HCT116 (cell line): ENCODE measurements around the gene ARMH3. TPM values are rescaled to one million over a fixed set of nuclear protein-coding genes. Genes with fewer than 3 reads are reported as not detected.

Experiments used
- ATAC-seq: fragments of 200-7000 bp; cut with Tn5 transposase; 2 replicates; pipeline ENCODE4 v1.9.1; 2020; ENCODE audit warnings: mild to moderate bottlenecking, moderate library complexity
- BruUV-seq: library from RNA; stranded (reverse); fragments of 400-500 nt; replicated peaks from 2 replicates; lab custom pipeline; 2021; lab: Mats Ljungman, UMichigan
- CTCF ChIA-PET: fragments of 300-600 bp; sonication (Branson Sonifier 250); formaldehyde crosslinking; loops from one replicate; lab custom pipeline; 2021; ENCODE audit warnings: antibody characterized with exemption; lab: Charles Lee
- POLR2A ChIA-PET: fragments of 300-600, 350-600 bp; sonication (Branson Sonifier 250); formaldehyde crosslinking; loops from one replicate; lab custom pipeline; 2021; ENCODE audit warnings: antibody characterized with exemption; lab: Charles Lee
- RAD21 ChIA-PET, 2 experiments: fragments of 300-600 bp; sonication (Branson Sonifier 250); formaldehyde crosslinking; loops; one replicate each; lab custom pipeline; 2023; ENCODE audit warnings: low total read pairs in 2 of 2; ENCODE audit not compliant: uncharacterized antibody in 2 of 2, unreplicated experiment in 2 of 2, low non-redundant PET in 1 of 2; lab: Charles Lee
- DNase-seq: peaks from one replicate; pipeline ENCODE4 v3.0.0-alpha.2; 2010; ENCODE audit warnings: low read depth, low spot score
- H2AFZ ChIP-seq: fragments of 200-600 bp; shearing (Covaris generic), sonication (generic); 2 replicates; pipeline ENCODE4 v1.6.1; 2017; ENCODE audit warnings: low read depth, mixed run types, mixed read lengths, antibody characterized with exemption, low read length; ENCODE audit not compliant: poor library complexity, severe bottlenecking
- H3K27ac ChIP-seq: 2 replicates; pipeline ENCODE4 v1.5.1; 2012; ENCODE audit warnings: low read depth, low read length
- H3K27me3 ChIP-seq: fragments of 200-600 bp; sonication (generic); 2 replicates; pipeline ENCODE4 v1.6.1; 2016; ENCODE audit warnings: mixed run types, low read length, mixed read lengths; ENCODE audit not compliant: insufficient read depth
- H3K36me3 ChIP-seq, 2 experiments: fragments of 200-500 bp in 1 of 2; fragments of 200-600 bp in 1 of 2; sonication (Bioruptor generic) in 1 of 2; sonication (generic) in 1 of 2; 2 replicates each; pipeline versions ENCODE4 v1.5.1 to v1.6.1; 2014 to 2016; ENCODE audit warnings: low read length in 2 of 2, inconsistent platforms in 1 of 2, mixed read lengths in 1 of 2, mixed run types in 1 of 2; ENCODE audit not compliant: insufficient read depth in 2 of 2, control insufficient read depth in 1 of 2
- H3K4me1 ChIP-seq, 2 experiments: fragments of 200-600 bp in 1 of 2; sonication (generic) in 1 of 2; 2 replicates each; pipeline versions ENCODE4 v1.5.1 to v1.6.1; 2012 to 2017; ENCODE audit warnings: low read length in 2 of 2, inconsistent platforms in 1 of 2, mild to moderate bottlenecking in 1 of 2, mixed read lengths in 1 of 2, mixed run types in 1 of 2, moderate library complexity in 1 of 2; ENCODE audit not compliant: insufficient read depth in 2 of 2, control insufficient read depth in 1 of 2
- H3K4me2 ChIP-seq: fragments of 200-600 bp; sonication (generic); 2 replicates; pipeline ENCODE4 v1.6.1; 2017; ENCODE audit warnings: mixed run types, low read length, mixed read lengths
- H3K4me3 ChIP-seq, 2 experiments: fragments of 200-600 bp in 1 of 2; sonication (generic) in 1 of 2; replicated peaks in 1 of 2; 2 replicates each; pipeline ENCODE4 v1.5.1; 2011 to 2016; ENCODE audit warnings: low read length in 2 of 2, control low read depth in 1 of 2, low read depth in 1 of 2, mild to moderate bottlenecking in 1 of 2, mixed read lengths in 1 of 2, mixed run types in 1 of 2
- H3K79me2 ChIP-seq: fragments of 200-600 bp; sonication (generic); 2 replicates; pipeline ENCODE4 v1.6.1; 2017; ENCODE audit warnings: mild to moderate bottlenecking, mixed run types, low read length, moderate library complexity, mixed read lengths; ENCODE audit not compliant: insufficient read depth
- H3K9ac ChIP-seq: fragments of 200-600 bp; sonication (generic); 2 replicates; pipeline ENCODE4 v1.6.1; 2016; ENCODE audit warnings: low read length, mixed read lengths
- H3K9me2 ChIP-seq: fragments of 200-600 bp; sonication (generic), shearing (Covaris generic); 2 replicates; pipeline ENCODE4 v1.6.1; 2017; ENCODE audit warnings: mixed run types, mild to moderate bottlenecking, moderate library complexity; ENCODE audit not compliant: insufficient read depth
- H3K9me3 ChIP-seq, 2 experiments: fragments of 200-500 bp in 1 of 2; fragments of 200-600 bp in 1 of 2; sonication (Bioruptor generic) in 1 of 2; sonication (generic) in 1 of 2; 2 replicates each; pipeline ENCODE4 v1.6.1; 2014 to 2017; ENCODE audit warnings: low read length in 2 of 2, mixed read lengths in 2 of 2, inconsistent platforms in 1 of 2, low read depth in 1 of 2, mild to moderate bottlenecking in 1 of 2, mixed run types in 1 of 2, moderate library complexity in 1 of 2; ENCODE audit not compliant: control insufficient read depth in 1 of 2, insufficient read depth in 1 of 2
- H4K20me1 ChIP-seq: fragments of 200-600 bp; sonication (generic), shearing (Covaris generic); 2 replicates; pipeline ENCODE4 v1.6.1; 2017; ENCODE audit warnings: mixed run types, mild to moderate bottlenecking, moderate library complexity; ENCODE audit not compliant: insufficient read depth
- CEBPB ChIP-seq: IDR thresholded peaks from 2 replicates; pipeline ENCODE4 v1.6.1; 2012; ENCODE audit warnings: low read depth
- EZH2 ChIP-seq: fragments of 200-600 bp; sonication (generic); IDR thresholded peaks from 2 replicates; pipeline ENCODE4 v1.6.1; 2017; ENCODE audit warnings: antibody characterized with exemption, mixed run types
- POLR2AphosphoS5 ChIP-seq: IDR thresholded peaks from 2 replicates; pipeline ENCODE4 v1.6.1; 2011; ENCODE audit warnings: mild to moderate bottlenecking, low read depth, low read length, moderate library complexity
- RAD21 ChIP-seq: IDR thresholded peaks from 2 replicates; pipeline ENCODE4 v1.6.1; 2012; ENCODE audit warnings: low read depth, mild to moderate bottlenecking
- SIN3A ChIP-seq: IDR thresholded peaks from 2 replicates; pipeline ENCODE4 v1.6.1; 2012; ENCODE audit warnings: low read depth
- SRF ChIP-seq: IDR thresholded peaks from 2 replicates; pipeline ENCODE4 v1.6.1; 2012; ENCODE audit warnings: low read depth
- TCF7L2 ChIP-seq: IDR thresholded peaks from 2 replicates; pipeline ENCODE4 v1.7.0; 2011; ENCODE audit warnings: borderline replicate concordance, inconsistent platforms; ENCODE audit not compliant: insufficient read depth, insufficient read length; ENCODE audit errors: extremely low read depth
- ZFX ChIP-seq: fragments of 450-650 bp; IDR thresholded peaks from 2 replicates; pipeline ENCODE4 v1.6.1; 2017
- ZNF274 ChIP-seq: fragments of 200-500 bp; sonication (Bioruptor generic); IDR thresholded peaks from 2 replicates; pipeline ENCODE4 v1.6.1; 2014; ENCODE audit warnings: mild to moderate bottlenecking, low read depth, low read length, inconsistent platforms
- intact Hi-C: fragments of 100-400 bp; cut with micrococcal nuclease; formaldehyde crosslinking; loops from 2 replicates; pipeline ENCODE4 v1.10.0; 2022
- total RNA-seq: library from RNA; stranded (reverse); gene quantifications from one replicate; pipeline ENCODE4 v1.2.1, GENCODE V29; 2021; ENCODE audit not compliant: unreplicated experiment
- TF ChIP-seq, protein P1 (sequence below): IDR thresholded peaks from 2 replicates; pipeline ENCODE4 v1.6.1; 2012
- TF ChIP-seq, protein P2 (sequence below): IDR thresholded peaks from 2 replicates; pipeline ENCODE4 v1.6.1; 2011; ENCODE audit warnings: mild to moderate bottlenecking, low read length, moderate library complexity; ENCODE audit not compliant: insufficient replicate concordance; ENCODE audit errors: extremely low read depth

ARMH3 gene
- total RNA-seq, 1 experiment from 2014 or later, result 30.4 TPM

DNA sequence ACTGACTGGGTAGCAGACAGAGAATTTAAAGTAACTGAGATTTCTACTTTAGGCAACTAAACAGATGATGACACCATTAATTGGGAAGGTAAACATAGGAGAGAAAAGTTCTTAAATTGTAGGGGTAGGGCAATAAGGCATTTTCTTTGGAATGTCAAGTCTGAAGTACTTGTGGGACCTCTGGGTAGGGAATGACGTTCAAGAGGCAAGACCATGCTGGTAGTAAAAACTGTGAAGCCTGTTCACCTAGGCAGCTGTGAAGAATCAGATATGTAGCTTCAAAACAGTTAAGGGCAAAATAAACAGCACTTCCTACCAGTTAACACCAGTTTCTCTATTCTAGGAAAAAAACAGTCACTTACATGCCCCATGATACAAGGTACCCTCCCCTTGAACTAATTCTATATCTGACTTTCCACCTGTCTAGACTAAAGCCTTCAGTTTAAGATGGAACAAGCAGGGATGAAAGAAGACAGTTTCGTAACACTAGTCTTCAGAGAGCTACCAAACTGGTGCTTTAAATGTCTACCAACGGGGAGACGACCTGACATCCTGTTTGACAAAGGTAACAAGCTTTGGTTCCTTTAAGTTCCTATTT, 149.3 kb downstream of the ARMH3 start:
- H2AFZ ChIP-seq, result no peak overlapping the region
- H3K4me2 ChIP-seq, result no peak overlapping the region
- RAD21 ChIA-PET, result no interaction called here
- ATAC-seq (no peak), DNase-seq (no peak)
- H3K79me2 ChIP-seq, result no peaks in the 10 kb centered on the region
- no peak for TF ChIP-seq ZNF274
- TF ChIP-seq, protein P1, sequence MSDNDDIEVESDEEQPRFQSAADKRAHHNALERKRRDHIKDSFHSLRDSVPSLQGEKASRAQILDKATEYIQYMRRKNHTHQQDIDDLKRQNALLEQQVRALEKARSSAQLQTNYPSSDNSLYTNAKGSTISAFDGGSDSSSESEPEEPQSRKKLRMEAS, result no peak
- no peak for TF ChIP-seq TCF7L2
- TF ChIP-seq, protein P2, sequence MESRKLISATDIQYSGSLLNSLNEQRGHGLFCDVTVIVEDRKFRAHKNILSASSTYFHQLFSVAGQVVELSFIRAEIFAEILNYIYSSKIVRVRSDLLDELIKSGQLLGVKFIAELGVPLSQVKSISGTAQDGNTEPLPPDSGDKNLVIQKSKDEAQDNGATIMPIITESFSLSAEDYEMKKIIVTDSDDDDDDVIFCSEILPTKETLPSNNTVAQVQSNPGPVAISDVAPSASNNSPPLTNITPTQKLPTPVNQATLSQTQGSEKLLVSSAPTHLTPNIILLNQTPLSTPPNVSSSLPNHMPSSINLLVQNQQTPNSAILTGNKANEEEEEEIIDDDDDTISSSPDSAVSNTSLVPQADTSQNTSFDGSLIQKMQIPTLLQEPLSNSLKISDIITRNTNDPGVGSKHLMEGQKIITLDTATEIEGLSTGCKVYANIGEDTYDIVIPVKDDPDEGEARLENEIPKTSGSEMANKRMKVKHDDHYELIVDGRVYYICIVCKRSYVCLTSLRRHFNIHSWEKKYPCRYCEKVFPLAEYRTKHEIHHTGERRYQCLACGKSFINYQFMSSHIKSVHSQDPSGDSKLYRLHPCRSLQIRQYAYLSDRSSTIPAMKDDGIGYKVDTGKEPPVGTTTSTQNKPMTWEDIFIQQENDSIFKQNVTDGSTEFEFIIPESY, result no peak
- no peak for TF ChIP-seq SIN3A
- TF ChIP-seq RAD21, result no peak
- no peak for TF ChIP-seq ZFX
- no peak for TF ChIP-seq SRF
- no peak for TF ChIP-seq POLR2AphosphoS5
- no peak for TF ChIP-seq CEBPB
- no peak for TF ChIP-seq EZH2
- no peaks in the 10 kb centered on the region for H3K9me3 ChIP-seq
- no peaks in the 10 kb centered on the region for H3K27me3 ChIP-seq
- H4K20me1 ChIP-seq, result no peaks in the 10 kb centered on the region
- no peaks in the 10 kb centered on the region for H3K36me3 ChIP-seq
- H3K9ac ChIP-seq, result no peak overlapping the region
- no peaks in the 10 kb centered on the region for H3K4me1 ChIP-seq
- CTCF ChIA-PET, result interaction anchor here (1.5 to 3.8 kb wide), 2 partner anchors 17 to 66 kb away, joined by 11 to 16 read pairs; no protein-coding TSS in a partner anchor
- no TSS peak for BruUV-seq
- no peak overlapping the region for H3K27ac ChIP-seq
- H3K4me3 ChIP-seq, result no peak overlapping the region
- intact Hi-C loops, result no loop called here
- H3K9me2 ChIP-seq, result no peaks in the 10 kb centered on the region
- POLR2A ChIA-PET, result interaction anchor here (0.9 kb wide), 1 partner anchor 103 kb away, joined by 3 read pairs; no protein-coding TSS in a partner anchor
